HL-60 (cell line): ENCODE data around the gene ASIC5.

Source experiments
- DNase-seq, 2 experiments: peaks; one replicate each; pipeline ENCODE4 v3.0.0-alpha.2; 2010 to 2020; ENCODE audit warnings: low read depth in 1 of 2, low spot score in 1 of 2
- H3K27ac ChIP-seq: fragments of 250-450 bp; sonication (Bioruptor Pico); replicated peaks from 2 replicates; pipeline ENCODE4 v1.5.1; 2020; ENCODE audit warnings: mild to moderate bottlenecking, moderate library complexity
- H3K27me3 ChIP-seq: fragments of 250-450 bp; sonication (Bioruptor Pico); 2 replicates; pipeline ENCODE4 v1.5.1; 2021; ENCODE audit warnings: mild to moderate bottlenecking, moderate library complexity; ENCODE audit not compliant: insufficient read depth, poor library complexity, severe bottlenecking
- H3K4me3 ChIP-seq: replicated peaks from 2 replicates; pipeline ENCODE4 v1.5.1; 2011; ENCODE audit warnings: mild to moderate bottlenecking, control low read depth, low read length; ENCODE audit not compliant: insufficient read depth
- GABPA ChIP-seq: IDR thresholded peaks from 2 replicates; pipeline ENCODE4 v1.6.1; 2012; ENCODE audit warnings: low read depth
- POLR2AphosphoS5 ChIP-seq: IDR thresholded peaks from 2 replicates; pipeline ENCODE4 v1.6.1; 2012; ENCODE audit warnings: low read depth
- REST ChIP-seq: IDR thresholded peaks from 2 replicates; pipeline ENCODE4 v1.6.1; 2012; ENCODE audit warnings: low read depth; ENCODE audit not compliant: insufficient replicate concordance
- SPI1 ChIP-seq: IDR thresholded peaks from 2 replicates; pipeline ENCODE4 v1.6.1; 2012; ENCODE audit warnings: low read depth, mild to moderate bottlenecking, borderline replicate concordance
- long read RNA-seq: library from polyadenylated mRNA; unstranded; transcript quantifications from one replicate; pipeline ENCODE4 v2.0.0, GENCODE V29; 2020
- TF ChIP-seq, protein P1 (sequence below): IDR thresholded peaks from one replicate; pipeline ENCODE4 v1.5.1; 2011; ENCODE audit warnings: low read length, control low read depth, inconsistent platforms; ENCODE audit not compliant: insufficient read depth

Gene ASIC5
- long read RNA-seq: 0 reads

DNA sequence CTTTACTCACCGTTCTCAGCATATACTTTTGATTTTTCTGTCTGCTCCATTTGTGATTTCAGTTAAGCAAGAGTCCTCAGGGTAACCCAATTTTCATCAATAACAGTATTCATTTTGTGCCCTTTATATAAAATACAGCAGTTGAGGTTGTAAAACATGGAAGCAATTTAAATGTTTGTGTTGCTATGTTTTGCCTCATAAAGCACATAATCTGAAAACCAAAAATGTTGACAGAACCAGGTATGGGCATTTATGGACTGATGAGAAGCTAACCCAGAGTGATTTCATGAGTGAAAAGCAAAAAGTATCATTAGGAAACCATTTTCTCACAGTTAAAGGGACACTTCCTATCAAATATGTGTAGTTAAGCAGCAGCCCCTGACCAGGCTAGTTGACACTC is at the start of gene ASIC5:
Gene ASIC5, minus strand, starts transcription at position 101 of the 400 bp plus-strand sequence. Its CDS starts 51 bp downstream, at position 50.
- Histone ChIP-seq H3K27ac (no peak within 1 kb of the TSS), H3K4me3 (no peak within 1 kb of the TSS), H3K27me3 (no peaks in the 10 kb centered on the region)
- DNase-seq: no peak
- no peak for TF ChIP-seq POLR2AphosphoS5
- TF ChIP-seq, protein P1, sequence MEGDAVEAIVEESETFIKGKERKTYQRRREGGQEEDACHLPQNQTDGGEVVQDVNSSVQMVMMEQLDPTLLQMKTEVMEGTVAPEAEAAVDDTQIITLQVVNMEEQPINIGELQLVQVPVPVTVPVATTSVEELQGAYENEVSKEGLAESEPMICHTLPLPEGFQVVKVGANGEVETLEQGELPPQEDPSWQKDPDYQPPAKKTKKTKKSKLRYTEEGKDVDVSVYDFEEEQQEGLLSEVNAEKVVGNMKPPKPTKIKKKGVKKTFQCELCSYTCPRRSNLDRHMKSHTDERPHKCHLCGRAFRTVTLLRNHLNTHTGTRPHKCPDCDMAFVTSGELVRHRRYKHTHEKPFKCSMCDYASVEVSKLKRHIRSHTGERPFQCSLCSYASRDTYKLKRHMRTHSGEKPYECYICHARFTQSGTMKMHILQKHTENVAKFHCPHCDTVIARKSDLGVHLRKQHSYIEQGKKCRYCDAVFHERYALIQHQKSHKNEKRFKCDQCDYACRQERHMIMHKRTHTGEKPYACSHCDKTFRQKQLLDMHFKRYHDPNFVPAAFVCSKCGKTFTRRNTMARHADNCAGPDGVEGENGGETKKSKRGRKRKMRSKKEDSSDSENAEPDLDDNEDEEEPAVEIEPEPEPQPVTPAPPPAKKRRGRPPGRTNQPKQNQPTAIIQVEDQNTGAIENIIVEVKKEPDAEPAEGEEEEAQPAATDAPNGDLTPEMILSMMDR: no peak
- no peak for TF ChIP-seq REST
- TF ChIP-seq GABPA: no peak
- TF ChIP-seq SPI1: no peak

DNA sequence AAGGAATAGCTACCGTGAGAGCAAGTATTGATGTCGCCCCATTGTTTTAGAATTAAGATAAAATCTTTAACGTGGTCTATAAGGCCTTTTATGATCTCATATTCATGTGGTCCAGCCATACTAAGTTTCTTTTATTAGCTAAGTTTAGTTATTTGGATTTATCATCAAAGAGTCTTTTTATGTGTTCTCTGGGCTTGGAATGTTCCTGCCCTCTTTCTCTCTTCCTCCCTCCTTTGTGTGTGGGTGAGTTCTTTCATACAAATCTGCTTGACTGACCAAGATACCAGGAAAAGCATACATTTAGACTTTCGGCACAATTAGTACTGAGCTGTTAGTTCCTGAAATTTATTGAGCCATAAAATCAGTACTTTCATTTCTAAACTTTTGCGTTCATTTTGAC is 48.7 kb upstream of the ASIC5 start:
- DNase-seq: no peak
- H3K27me3 ChIP-seq: no peaks in the 10 kb centered on the region
- TF ChIP-seq SPI1: no peak
- TF ChIP-seq, protein P1: no peak
- TF ChIP-seq POLR2AphosphoS5: no peak
- no peak for TF ChIP-seq REST
- no peak for TF ChIP-seq GABPA
- no peak overlapping the region for H3K27ac ChIP-seq
- H3K4me3 ChIP-seq: no peak overlapping the region

GRCh38 chr4:155911905-155912304 is 45.8 kb upstream of the ASIC5 start:
- no peak for DNase-seq
- TF ChIP-seq POLR2AphosphoS5 (no peak), GABPA (no peak), SPI1 (no peak), REST (no peak)
- TF ChIP-seq, protein P1: no peak
- Histone ChIP-seq H3K4me3 (no peak overlapping the region), H3K27ac (no peak overlapping the region), H3K27me3 (no peaks in the 10 kb centered on the region)
